C4-2B (cell line): ENCODE measurements around the gene SPINDOC.

Experiments used
- H3K27ac ChIP-seq: fragments of 450-650 bp; 2 replicates; pipeline ENCODE4 v1.5.1; 2017
- CTCF ChIP-seq: fragments of 450-650 bp; conservative IDR thresholded peaks from 2 replicates; pipeline ENCODE4 v1.5.1; 2017; ENCODE audit warnings: mild to moderate bottlenecking
- ZFX ChIP-seq: fragments of 450-650 bp; IDR thresholded peaks from 2 replicates; pipeline ENCODE4 v1.6.1; 2017

The SPINDOC gene

DNA sequence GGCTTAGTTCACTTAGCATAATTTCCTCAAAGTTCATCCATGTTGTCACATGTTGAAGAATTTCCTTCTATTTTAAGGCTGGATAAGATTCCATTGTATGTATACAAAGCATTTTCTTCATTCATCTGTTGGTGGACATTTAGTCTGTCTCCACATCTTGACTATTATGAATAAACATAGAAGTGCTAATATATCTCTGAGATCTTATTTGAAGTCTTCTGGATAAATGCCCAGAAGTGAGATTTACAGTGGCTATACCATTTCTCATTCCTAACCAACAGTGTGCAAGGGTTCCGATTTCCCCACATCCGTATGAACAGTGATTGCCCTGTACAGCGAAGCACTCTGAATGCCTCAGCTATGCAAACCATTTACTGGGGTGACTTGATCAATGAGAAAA lies 38.1 kb upstream of the SPINDOC start:
- no peak for TF ChIP-seq CTCF
- no peak for TF ChIP-seq ZFX
- no peak overlapping the region for H3K27ac ChIP-seq

DNA sequence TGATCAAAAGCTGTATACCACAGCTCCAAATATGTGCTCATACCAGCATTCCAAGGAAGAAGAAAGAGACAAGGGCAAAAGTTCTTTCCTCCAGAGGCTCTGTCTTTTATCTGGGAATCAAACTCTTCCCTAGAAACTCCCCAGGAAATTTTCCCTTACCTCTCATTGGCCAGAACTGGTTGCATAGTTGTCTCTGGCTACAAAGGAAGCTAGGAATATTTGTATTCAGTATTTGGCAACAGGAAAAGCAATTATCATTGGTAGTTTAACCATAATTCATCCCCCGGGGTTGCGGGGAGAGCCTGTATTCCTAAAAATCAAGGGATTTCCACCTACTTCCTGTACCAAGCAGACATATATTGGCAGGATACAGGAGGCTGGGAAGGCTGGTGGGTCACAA lies 34.2 kb upstream of the SPINDOC start:
- no peak overlapping the region for H3K27ac ChIP-seq
- no peak for TF ChIP-seq ZFX
- no peak for TF ChIP-seq CTCF

- TF ChIP-seq ZFX (no peak), CTCF (no peak)
Observed at GRCh38 chr11:63782749-63783148, 30.5 kb upstream of the SPINDOC start.

DNA sequence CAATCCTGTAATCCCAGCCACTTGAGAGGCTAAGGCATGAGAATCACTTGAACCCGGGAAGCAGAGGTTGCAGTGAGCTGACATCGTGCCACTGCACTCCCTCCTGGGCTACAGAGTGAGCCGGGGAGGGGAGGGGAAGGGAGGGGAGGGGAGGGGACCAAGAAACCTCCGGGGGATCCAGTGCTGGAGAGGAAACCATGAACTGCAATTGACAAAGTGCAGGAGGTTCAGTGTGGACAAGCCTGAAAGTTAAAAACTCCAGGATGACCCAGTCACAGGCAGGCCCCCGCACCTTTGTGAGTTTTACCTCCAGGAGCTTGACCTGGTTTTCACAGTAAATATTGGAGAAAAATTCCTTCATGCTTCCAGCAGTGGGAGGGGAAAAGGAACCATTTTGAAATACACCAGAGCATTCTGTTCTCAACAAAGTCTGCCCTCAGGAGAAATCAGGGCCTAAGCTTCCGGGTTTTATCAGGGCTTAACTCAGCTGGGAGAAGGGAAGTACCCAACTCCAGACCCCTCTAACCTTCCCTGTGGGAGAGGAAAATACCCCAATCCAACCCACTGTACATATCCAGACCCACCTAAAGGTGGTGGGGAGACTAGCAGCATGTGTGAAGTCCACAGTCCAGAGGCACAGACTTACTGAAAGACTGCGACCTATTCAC lies 29.2 kb upstream of the SPINDOC start:
- TF ChIP-seq CTCF = no peak
- TF ChIP-seq ZFX = no peak
- no peak overlapping the region for H3K27ac ChIP-seq

More at GRCh38 chr11:63782749-63783148, 30.5 kb upstream of the SPINDOC start:
- no peak overlapping the region for H3K27ac ChIP-seq

GRCh38 chr11:63785823-63786222 lies 27.4 kb upstream of the SPINDOC start:
- H3K27ac ChIP-seq = no peak overlapping the region
- TF ChIP-seq ZFX (no peak), CTCF (no peak)

DNA sequence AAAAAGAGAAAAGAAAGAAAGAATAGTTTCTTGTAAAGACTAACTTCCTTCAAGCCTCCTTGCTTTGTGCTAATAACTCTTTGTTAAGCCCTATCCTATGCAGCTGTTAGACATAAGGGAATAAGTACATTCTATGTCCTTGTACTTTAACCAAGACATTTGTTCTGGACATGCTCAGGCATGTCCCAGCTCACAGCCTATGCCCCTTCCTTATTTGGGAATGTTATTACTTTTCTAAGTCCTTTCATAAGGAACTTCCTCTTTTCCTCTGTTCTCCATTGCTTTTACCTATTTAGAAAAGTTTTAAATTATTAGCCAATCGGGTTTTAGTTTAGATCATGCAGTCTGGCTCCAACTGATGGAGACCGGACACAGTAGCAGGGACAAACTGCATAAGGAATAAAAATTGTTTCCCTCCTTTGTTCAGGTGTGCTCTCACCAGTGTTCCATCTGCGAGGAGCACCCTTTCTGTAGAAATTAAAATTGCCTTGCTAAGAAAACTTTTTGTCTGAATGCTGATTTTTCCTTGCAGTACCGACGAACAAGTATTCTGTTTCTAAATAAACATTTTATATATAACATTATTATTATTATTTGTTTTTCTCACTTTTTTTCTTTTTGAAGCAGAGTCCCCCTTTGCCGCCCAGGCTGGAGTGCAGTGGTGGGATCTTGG lies 21.6 kb upstream of the SPINDOC start:
- no peak for TF ChIP-seq ZFX
- no peak for TF ChIP-seq CTCF
- H3K27ac ChIP-seq = no peak overlapping the region

DNA sequence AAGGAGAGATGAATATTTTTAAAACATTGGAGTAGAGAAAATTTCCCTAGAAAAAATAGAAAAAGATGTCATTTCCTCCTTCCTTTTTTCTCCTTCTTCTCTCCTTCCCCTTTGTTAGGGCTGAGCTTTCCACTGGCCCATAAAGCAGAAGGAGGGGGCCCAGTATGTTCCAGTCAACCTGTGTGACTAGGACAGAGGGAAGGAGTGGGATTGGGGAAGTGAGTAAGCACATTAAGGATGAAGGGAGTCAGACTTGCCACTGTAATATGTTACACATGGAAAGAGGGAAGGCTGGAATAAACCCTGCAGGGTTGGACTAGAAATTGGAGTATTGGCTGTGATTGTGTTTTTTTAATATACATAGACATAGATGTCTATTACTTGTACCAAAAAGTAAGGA lies 20.1 kb upstream of the SPINDOC start:
- H3K27ac ChIP-seq = no peak overlapping the region
- TF ChIP-seq ZFX = no peak
- TF ChIP-seq CTCF = no peak
